IMR-90 (cell line): ENCODE results near the gene OR6S1. TPM values are rescaled to one million over a fixed set of nuclear protein-coding genes. Genes with fewer than 3 reads are reported as not detected.

Source experiments
- ATAC-seq: fragments of 200-7000 bp; cut with Tn5 transposase; 2 replicates; pipeline ENCODE4 v1.9.1; 2020; ENCODE audit warnings: low read depth, mild to moderate bottlenecking, moderate library complexity
- BruUV-seq: library from RNA; stranded (reverse); fragments of 400-500 nt; replicated peaks from 2 replicates; lab custom pipeline; 2021; lab: Mats Ljungman, UMichigan
- CTCF ChIA-PET: fragments of 300-600 bp; formaldehyde crosslinking; extraction: SDS; loops from one replicate; lab custom pipeline; 2021; ENCODE audit warnings: antibody characterized with exemption; lab: Yijun Ruan, JAX
- POLR2A ChIA-PET: fragments of 300-600 bp; sonication (Branson Sonifier 250); formaldehyde crosslinking; loops from one replicate; lab custom pipeline; 2022; ENCODE audit warnings: antibody characterized with exemption; ENCODE audit not compliant: unreplicated experiment; lab: Charles Lee
- DNase-seq: peaks from one replicate; pipeline ENCODE4 v3.0.0; 2013
- H2AFZ ChIP-seq: replicated peaks from 2 replicates; pipeline ENCODE3; 2013; ENCODE audit warnings: low read length, mild to moderate bottlenecking; ENCODE audit not compliant: poor library complexity
- H2AK5ac ChIP-seq: 2 replicates; pipeline ENCODE4 v1.6.1; 2013; ENCODE audit warnings: low read depth, low read length, inconsistent platforms
- H2AK9ac ChIP-seq: replicated peaks from 2 replicates; pipeline ENCODE3; 2013; ENCODE audit warnings: mild to moderate bottlenecking, low read depth, low read length, moderate library complexity; ENCODE audit not compliant: poor library complexity
- H2BK120ac ChIP-seq: 2 replicates; pipeline ENCODE4 v1.6.1; 2013; ENCODE audit warnings: low read depth, low read length, inconsistent platforms
- H2BK15ac ChIP-seq: 3 replicates; pipeline ENCODE4 v1.6.1; 2013; ENCODE audit warnings: low read depth, low read length, inconsistent platforms
- H2BK20ac ChIP-seq: 2 replicates; pipeline ENCODE4 v1.6.1; 2013; ENCODE audit warnings: low read depth, mild to moderate bottlenecking, inconsistent platforms, low read length, moderate library complexity
- H2BK5ac ChIP-seq: 2 replicates; pipeline ENCODE4 v1.6.1; 2013; ENCODE audit warnings: mild to moderate bottlenecking, low read depth, low read length, inconsistent platforms; ENCODE audit not compliant: poor library complexity, severe bottlenecking
- H3K14ac ChIP-seq: replicated peaks from 2 replicates; pipeline ENCODE4 v1.6.1; 2013; ENCODE audit warnings: low read depth, low read length, inconsistent platforms
- H3K18ac ChIP-seq: 2 replicates; pipeline ENCODE4 v1.6.1; 2013; ENCODE audit warnings: low read depth, low read length, control low read depth
- H3K23ac ChIP-seq: 2 replicates; pipeline ENCODE4 v1.6.1; 2013; ENCODE audit warnings: low read depth, low read length, inconsistent platforms
- H3K27ac ChIP-seq: 2 replicates; pipeline ENCODE4 v1.5.1; 2013; ENCODE audit warnings: mild to moderate bottlenecking, control low read depth, low read length; ENCODE audit not compliant: insufficient read depth
- H3K27me3 ChIP-seq: 2 replicates; pipeline ENCODE4 v1.6.1; 2013; ENCODE audit warnings: low read length; ENCODE audit not compliant: control insufficient read depth, insufficient read depth
- H3K36me3 ChIP-seq: 2 replicates; pipeline ENCODE4 v1.6.1; 2013; ENCODE audit warnings: low read length, mixed read lengths; ENCODE audit not compliant: control insufficient read depth, insufficient read depth
- H3K4ac ChIP-seq: 2 replicates; pipeline ENCODE4 v1.6.1; 2013; ENCODE audit warnings: low read depth, low read length, inconsistent platforms
- H3K4me1 ChIP-seq: 2 replicates; pipeline ENCODE4 v1.6.1; 2013; ENCODE audit warnings: low read length, mixed read lengths; ENCODE audit not compliant: control insufficient read depth, insufficient read depth
- H3K4me2 ChIP-seq: 2 replicates; pipeline ENCODE4 v1.6.1; 2013; ENCODE audit warnings: low read depth, mild to moderate bottlenecking, control low read depth, low read length, moderate library complexity
- H3K4me3 ChIP-seq: 2 replicates; pipeline ENCODE4 v1.5.1; 2013; ENCODE audit warnings: low read depth, mild to moderate bottlenecking, control low read depth, low read length, moderate library complexity; ENCODE audit not compliant: insufficient read depth
- H3K56ac ChIP-seq: 2 replicates; pipeline ENCODE4 v1.6.1; 2013; ENCODE audit warnings: low read length, inconsistent platforms; ENCODE audit not compliant: insufficient read depth; ENCODE audit errors: extremely low read depth
- H3K79me1 ChIP-seq, 2 experiments: 2 replicates each; pipeline ENCODE4 v1.6.1; 2013; ENCODE audit warnings: low read length in 2 of 2, inconsistent platforms in 1 of 2, low read depth in 1 of 2
- H3K9ac ChIP-seq: 2 replicates; pipeline ENCODE4 v1.6.1; 2013; ENCODE audit warnings: low read depth, low read length, control low read depth
- H3K9me1 ChIP-seq: 2 replicates; pipeline ENCODE4 v1.6.1; 2013; ENCODE audit warnings: low read length, inconsistent platforms; ENCODE audit not compliant: insufficient read depth
- H3K9me3 ChIP-seq: 2 replicates; pipeline ENCODE4 v1.6.1; 2013; ENCODE audit warnings: low read length; ENCODE audit not compliant: control insufficient read depth, insufficient read depth
- H4K20me1 ChIP-seq: 2 replicates; pipeline ENCODE4 v1.6.1; 2013; ENCODE audit warnings: low read length, inconsistent platforms; ENCODE audit not compliant: insufficient read depth
- H4K5ac ChIP-seq: 2 replicates; pipeline ENCODE4 v1.6.1; 2013; ENCODE audit warnings: mild to moderate bottlenecking, low read depth, low read length, control low read depth
- H4K8ac ChIP-seq, 2 experiments: 2 replicates each; pipeline ENCODE4 v1.6.1; 2013; ENCODE audit warnings: low read depth in 2 of 2, low read length in 2 of 2, control low read depth in 1 of 2, inconsistent platforms in 1 of 2
- H4K91ac ChIP-seq: 2 replicates; pipeline ENCODE4 v1.6.1; 2013; ENCODE audit warnings: low read depth, low read length, inconsistent platforms; ENCODE audit not compliant: insufficient read depth
- BHLHE40 ChIP-seq: fragments of 150-350 bp; IDR thresholded peaks from 2 replicates; pipeline ENCODE4 v1.6.1; 2016; ENCODE audit warnings: mild to moderate bottlenecking, low read depth, low read length
- CEBPB ChIP-seq: IDR thresholded peaks from 2 replicates; pipeline ENCODE4 v1.6.1; 2012; ENCODE audit warnings: low read depth, low read length, improper control_type of control experiment
- CHD1 ChIP-seq: IDR thresholded peaks from 2 replicates; pipeline ENCODE4 v1.6.1; 2012; ENCODE audit warnings: low read depth, low read length, improper control_type of control experiment
- ELK1 ChIP-seq: fragments of 150-350 bp; IDR thresholded peaks from 2 replicates; pipeline ENCODE4 v1.6.1; 2016; ENCODE audit warnings: low read depth, mild to moderate bottlenecking, low read length, moderate library complexity, borderline replicate concordance
- SMC3 ChIP-seq: fragments of 150-350 bp; IDR thresholded peaks from 2 replicates; pipeline ENCODE4 v1.6.1; 2016; ENCODE audit warnings: low read depth, mild to moderate bottlenecking, antibody characterized with exemption, low read length, moderate library complexity
- USF2 ChIP-seq: fragments of 150-350 bp; IDR thresholded peaks from 2 replicates; pipeline ENCODE4 v1.6.1; 2017; ENCODE audit warnings: mild to moderate bottlenecking, antibody characterized with exemption, low read length, low read depth
- WGBS, 2 experiments: methylation state at CpG; one replicate each; pipeline versions ENCODE4 v1.1.5 to v1.1.7; 2013; ENCODE audit warnings: missing lambda C conversion rate in 2 of 2; ENCODE audit not compliant: insufficient read length in 1 of 2; ENCODE audit errors: extremely low coverage in 2 of 2; 5-methylcytosine and 5-hydroxymethylcytosine counted together
- dilution Hi-C: fragments of 300-500 bp; cut with HindIII; formaldehyde crosslinking; loops from one replicate; pipeline ENCODE4 v1.14.3; 2018; ENCODE audit warnings: low sequenced_read_pairs; ENCODE audit not compliant: unreplicated experiment
- in situ Hi-C: fragments of 300-500 bp; cut with MboI; formaldehyde crosslinking; loops from 3 replicates; pipeline ENCODE4 v1.14.3; 2019; ENCODE audit warnings: low sequenced_read_pairs, inconsistent platforms, mixed read lengths
- intact Hi-C: fragments of 100-400 bp; cut with micrococcal nuclease; formaldehyde crosslinking; loops from 2 replicates; pipeline ENCODE4 v1.10.0; 2022
- polyA plus RNA-seq, 3 experiments: library from polyadenylated mRNA; depleted of rRNA; stranded (reverse); fragments of >200 nt; gene quantifications; 2 replicates each; pipeline ENCODE4 v1.2.3, GENCODE V29; 2012; ENCODE audit warnings: low replicate concordance in 1 of 3
- total RNA-seq: library from RNA; depleted of rRNA; stranded (reverse); fragments of >200 nt; gene quantifications from 2 replicates; pipeline ENCODE4 v1.2.3, GENCODE V29; 2012

The OR6S1 gene
- total and polyA plus RNA-seq, 2 of the 4 experiments (the other 2 are of a cell fraction) = not detected

- H3K18ac ChIP-seq = no peak overlapping the region
- no peak overlapping the region for H2BK120ac ChIP-seq
- no peak overlapping the region for H2BK20ac ChIP-seq
- dilution Hi-C loops = no loop called here
- H3K9ac ChIP-seq = no peak overlapping the region
- H3K23ac ChIP-seq = no peak overlapping the region
- H2BK5ac ChIP-seq = no peak overlapping the region
- H2BK15ac ChIP-seq = no peak overlapping the region
- peaks cover 11% of the 10 kb centered on the region for H4K20me1 ChIP-seq
- H2AK9ac ChIP-seq = no peak overlapping the region
- ChIA-PET POLR2A (no interaction called here), CTCF (interaction anchor here (0.7 to 2.4 kb wide), 5 partner anchors 22 to 193 kb away, joined by 3 to 15 read pairs (median 4); no protein-coding TSS in a partner anchor)
- H3K4me3 ChIP-seq = no peak overlapping the region
- no peaks in the 10 kb centered on the region for H3K9me1 ChIP-seq
- BruUV-seq = no TSS peak
- H3K27ac ChIP-seq = no peak overlapping the region
- no peak overlapping the region for H4K5ac ChIP-seq
- H3K79me1 ChIP-seq = no peaks in the 10 kb centered on the region
- intact Hi-C loops = loop anchor here (1.0 to 2.0 kb wide), 6 partner anchors 78 to 363 kb away; no protein-coding TSS in a partner anchor
- H3K14ac ChIP-seq = no peak overlapping the region
- in situ Hi-C loops = no loop called here
- H4K91ac ChIP-seq = no peak overlapping the region
- no peaks in the 10 kb centered on the region for H3K9me3 ChIP-seq
- no peak overlapping the region for H4K8ac ChIP-seq
- H2AFZ ChIP-seq = no peak overlapping the region
- no CpG with 5 or more reads among the region's 7 CpGs for WGBS, 2 experiments
- no peak overlapping the region for H2AK5ac ChIP-seq
- no peaks in the 10 kb centered on the region for H3K4me1 ChIP-seq
- no peak overlapping the region for H3K56ac ChIP-seq
- no peak overlapping the region for H3K4ac ChIP-seq
- no peak overlapping the region for H3K4me2 ChIP-seq
- no peak for ATAC-seq
- TF ChIP-seq BHLHE40 (no peak), CHD1 (no peak), ELK1 (no peak), CEBPB (no peak), SMC3 (no peak), USF2 (no peak)
- H3K36me3 ChIP-seq = no peaks in the 10 kb centered on the region
- no peak for DNase-seq
- no peaks in the 10 kb centered on the region for H3K27me3 ChIP-seq
Measured at GRCh38 chr14:20608383-20609110, 32.9 kb downstream of the OR6S1 start.
